ENCODE data around the gene PPP1R16B.

DNA sequence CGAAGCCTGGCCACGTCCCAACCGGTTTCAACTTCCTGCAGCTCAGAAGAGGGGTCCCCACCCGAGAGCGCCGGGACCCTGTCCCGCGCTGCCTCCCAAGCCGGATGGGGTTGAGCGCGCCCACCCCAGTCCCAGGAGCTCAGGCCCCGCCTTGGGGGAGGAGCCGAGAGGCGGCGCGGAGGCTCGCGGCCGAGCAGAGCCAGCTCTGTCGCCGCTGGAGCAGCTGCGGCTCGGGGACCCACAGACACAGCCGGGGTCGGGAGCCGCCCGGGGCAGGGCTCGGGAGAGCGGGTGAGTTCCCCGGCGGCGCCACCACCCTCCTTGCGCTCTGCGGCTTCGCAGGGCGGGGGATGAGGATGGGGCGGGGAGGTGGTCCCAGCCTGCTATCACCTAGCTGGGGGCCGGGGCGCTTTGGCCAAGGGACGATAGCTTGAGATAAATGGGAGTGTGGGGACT is at the start of gene PPP1R16B:
- TF ChIP-seq POLR2A (IDR thresholded peaks at IDR 0.05; ENCODE audit: low read length) (no peak), GATA1 (IDR thresholded peaks at IDR 0.05; ENCODE audit: low read depth, low read length) (no peak)
